Stomach (tissue), 4 donors: ENCODE data around the gene LRPPRC.
A peak's percentile ranks its signal among the peaks of the same experiment; 100 is the strongest.

Experiments used
- EP300 ChIP-seq: sonication (generic); formaldehyde crosslinking; IDR thresholded peaks from one replicate; pipeline ENCODE4 v1.6.1; 2017; ENCODE audit warnings: antibody characterized with exemption
- POLR2A ChIP-seq, 4 donors: fragments of 450-650 bp; IDR thresholded peaks; one replicate each; pipeline ENCODE4 v1.6.1; 2016; ENCODE audit warnings: antibody characterized with exemption in 4 of 4, control low read depth in 2 of 4, mild to moderate bottlenecking in 1 of 4, moderate library complexity in 1 of 4
- POLR2AphosphoS5 ChIP-seq, 3 donors: sonication (generic); formaldehyde crosslinking; IDR thresholded peaks; one replicate each; pipeline ENCODE4 v1.6.1; 2016; ENCODE audit warnings: antibody characterized with exemption in 3 of 3
- TF ChIP-seq, protein P1 (sequence below), 7 experiments: fragments of 450-650 bp in 4 of 7; fragments of 200-600 bp in 3 of 7; sonication (generic) in 3 of 7; IDR thresholded peaks; one replicate each; pipeline ENCODE4 v1.5.1; 2016 to 2019; ENCODE audit warnings: antibody characterized with exemption in 7 of 7, control low read depth in 2 of 7, mild to moderate bottlenecking in 1 of 7

DNA sequence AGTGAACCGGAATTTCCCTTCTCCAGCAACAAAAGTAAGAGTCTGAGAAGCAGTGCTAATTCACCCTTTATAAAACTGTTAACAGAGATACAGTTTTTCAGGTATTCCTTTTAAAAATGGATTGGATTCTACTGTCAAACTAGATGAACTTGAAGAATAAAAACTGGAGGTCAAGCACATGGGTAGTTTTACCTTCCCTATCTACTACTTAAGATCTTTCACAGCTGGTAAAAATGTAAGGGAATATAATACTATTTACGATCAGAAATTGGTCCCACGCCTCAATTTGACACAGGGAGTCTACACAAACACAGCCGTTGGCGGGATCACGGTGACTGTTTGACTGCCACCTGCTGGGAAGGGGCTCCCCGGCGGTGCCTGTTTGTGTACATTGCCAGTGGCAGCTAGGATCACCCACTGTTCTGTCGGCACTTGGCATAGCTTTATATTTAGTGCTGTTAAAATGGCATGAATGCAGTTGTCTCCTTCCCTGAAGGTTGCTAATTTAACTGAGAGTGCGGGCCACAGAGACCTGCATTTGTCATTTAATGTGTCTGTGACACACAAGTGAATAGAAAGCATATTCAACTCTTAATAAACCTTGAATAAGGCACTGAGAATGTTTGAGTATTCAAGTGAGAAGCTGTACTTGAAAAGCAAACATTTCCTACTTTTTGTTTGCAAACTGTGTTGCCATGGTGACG is 97.5 kb downstream of the LRPPRC start:
- TF ChIP-seq POLR2A (IDR thresholded peaks at IDR 0.05), result no peak
- TF ChIP-seq, protein P1, sequence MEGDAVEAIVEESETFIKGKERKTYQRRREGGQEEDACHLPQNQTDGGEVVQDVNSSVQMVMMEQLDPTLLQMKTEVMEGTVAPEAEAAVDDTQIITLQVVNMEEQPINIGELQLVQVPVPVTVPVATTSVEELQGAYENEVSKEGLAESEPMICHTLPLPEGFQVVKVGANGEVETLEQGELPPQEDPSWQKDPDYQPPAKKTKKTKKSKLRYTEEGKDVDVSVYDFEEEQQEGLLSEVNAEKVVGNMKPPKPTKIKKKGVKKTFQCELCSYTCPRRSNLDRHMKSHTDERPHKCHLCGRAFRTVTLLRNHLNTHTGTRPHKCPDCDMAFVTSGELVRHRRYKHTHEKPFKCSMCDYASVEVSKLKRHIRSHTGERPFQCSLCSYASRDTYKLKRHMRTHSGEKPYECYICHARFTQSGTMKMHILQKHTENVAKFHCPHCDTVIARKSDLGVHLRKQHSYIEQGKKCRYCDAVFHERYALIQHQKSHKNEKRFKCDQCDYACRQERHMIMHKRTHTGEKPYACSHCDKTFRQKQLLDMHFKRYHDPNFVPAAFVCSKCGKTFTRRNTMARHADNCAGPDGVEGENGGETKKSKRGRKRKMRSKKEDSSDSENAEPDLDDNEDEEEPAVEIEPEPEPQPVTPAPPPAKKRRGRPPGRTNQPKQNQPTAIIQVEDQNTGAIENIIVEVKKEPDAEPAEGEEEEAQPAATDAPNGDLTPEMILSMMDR (IDR thresholded peaks at IDR 0.05), result peak in 3 of 7 experiments; percentile 15 to 48 (median 28)
- no peak for TF ChIP-seq POLR2AphosphoS5 (IDR thresholded peaks at IDR 0.05)
- TF ChIP-seq EP300, result no peak
